HepG2 (cell line): ENCODE results near the gene ABHD17A. TPM values are rescaled to one million over a fixed set of nuclear protein-coding genes. Genes with fewer than 3 reads are reported as not detected.
A peak's percentile ranks its signal among the peaks of the same experiment; 100 is the strongest.

Experiments
- ARNT2 ChIP-seq: sonication (generic); formaldehyde crosslinking; IDR thresholded peaks from 2 replicates; pipeline ENCODE4 v1.8.0; 2022; ENCODE audit warnings: mild to moderate bottlenecking, low read depth, missing genetic modification reagents, moderate library complexity
- BCL6 ChIP-seq: IDR thresholded peaks from 2 replicates; pipeline ENCODE4 v1.6.1; 2016; ENCODE audit warnings: missing genetic modification reagents, missing compliant biosample characterization
- CEBPG ChIP-seq: IDR thresholded peaks from 2 replicates; pipeline ENCODE4 v1.6.1; 2016
- GATAD1 ChIP-seq: IDR thresholded peaks from 2 replicates; pipeline ENCODE4 v1.6.1; 2016; ENCODE audit warnings: missing genetic modification reagents, missing compliant biosample characterization
- GATAD2A ChIP-seq: IDR thresholded peaks from 2 replicates; pipeline ENCODE4 v1.6.1; 2016
- HES4 ChIP-seq: sonication (generic); formaldehyde crosslinking; IDR thresholded peaks from 2 replicates; pipeline ENCODE4 v1.9.0; 2021; ENCODE audit warnings: mild to moderate bottlenecking, missing genetic modification reagents, borderline replicate concordance
- IKZF4 ChIP-seq: sonication (generic); formaldehyde crosslinking; IDR thresholded peaks from 2 replicates; pipeline ENCODE4 v1.5.1; 2020; ENCODE audit warnings: borderline replicate concordance, mild to moderate bottlenecking, low read depth, missing genetic modification reagents; ENCODE audit errors: not compliant biosample characterization
- JARID2 ChIP-seq: sonication (generic); formaldehyde crosslinking; IDR thresholded peaks from 2 replicates; pipeline ENCODE4 v1.8.1; 2023; ENCODE audit warnings: missing genetic modification reagents, inconsistent platforms; ENCODE audit not compliant: insufficient replicate concordance
- MXD1 ChIP-seq: sonication (generic); formaldehyde crosslinking; IDR thresholded peaks from 2 replicates; pipeline ENCODE4 v1.4.0; 2020; ENCODE audit warnings: mild to moderate bottlenecking, missing genetic modification reagents
- NFE2L1 ChIP-seq: sonication (generic); formaldehyde crosslinking; IDR thresholded peaks from 2 replicates; pipeline ENCODE4 v1.4.0; 2020; ENCODE audit warnings: missing genetic modification reagents, mild to moderate bottlenecking, borderline replicate concordance
- PCBP1 ChIP-seq: fragments of 200-400 bp; formaldehyde crosslinking; IDR thresholded peaks from 2 replicates; pipeline ENCODE4 v1.6.1; 2017; ENCODE audit warnings: mild to moderate bottlenecking, low read depth, low read length, borderline replicate concordance
- PRPF4 ChIP-seq: fragments of 200-400 bp; formaldehyde crosslinking; IDR thresholded peaks from 2 replicates; pipeline ENCODE4 v1.6.1; 2016; ENCODE audit warnings: low read length, low read depth; ENCODE audit not compliant: poor library complexity, severe bottlenecking
- PTBP1 ChIP-seq: fragments of 200-400 bp; formaldehyde crosslinking; IDR thresholded peaks from 2 replicates; pipeline ENCODE4 v1.6.1; 2018; ENCODE audit warnings: low read length, low read depth; ENCODE audit not compliant: poor library complexity, severe bottlenecking
- RBFOX2 ChIP-seq: fragments of 200-400 bp; formaldehyde crosslinking; IDR thresholded peaks from 2 replicates; pipeline ENCODE4 v1.6.1; 2017; ENCODE audit warnings: low read depth, mild to moderate bottlenecking, low read length
- RBM22 ChIP-seq: fragments of 200-400 bp; formaldehyde crosslinking; optimal IDR thresholded peaks from 2 replicates; pipeline ENCODE3; 2017; ENCODE audit warnings: mild to moderate bottlenecking, low read length, moderate library complexity
- RFX5 ChIP-seq: IDR thresholded peaks from 2 replicates; pipeline ENCODE4 v1.6.1; 2011; ENCODE audit warnings: low read depth, low read length, improper control_type of control experiment
- SMAD1 ChIP-seq: sonication (generic); formaldehyde crosslinking; IDR thresholded peaks from 2 replicates; pipeline ENCODE4 v1.4.0; 2020; ENCODE audit warnings: missing genetic modification reagents, low read depth, mild to moderate bottlenecking, borderline replicate concordance
- SOX6 ChIP-seq, 2 experiments: fragments of 450-650 bp in 1 of 2; sonication (generic) in 1 of 2; formaldehyde crosslinking in 1 of 2; IDR thresholded peaks; 2 replicates each; pipeline versions ENCODE4 v1.4.0 to v1.6.1; 2017 to 2020; ENCODE audit warnings: antibody characterized with exemption in 1 of 2, mild to moderate bottlenecking in 1 of 2, missing genetic modification reagents in 1 of 2
- SUZ12 ChIP-seq: fragments of 150-350 bp; IDR thresholded peaks from 2 replicates; pipeline ENCODE4 v1.6.1; 2014; ENCODE audit warnings: low read depth, low read length
- YEATS4 ChIP-seq: sonication (generic); formaldehyde crosslinking; IDR thresholded peaks from 2 replicates; pipeline ENCODE4 v1.4.0; 2020; ENCODE audit warnings: missing genetic modification reagents, borderline replicate concordance
- ZBTB38 ChIP-seq: sonication (generic); formaldehyde crosslinking; IDR thresholded peaks from 2 replicates; pipeline ENCODE4 v1.5.1; 2020; ENCODE audit warnings: mild to moderate bottlenecking, missing genetic modification reagents
- ZEB1 ChIP-seq: IDR thresholded peaks from 2 replicates; pipeline ENCODE4 v1.6.1; 2012; ENCODE audit warnings: mild to moderate bottlenecking, low read depth, inconsistent platforms; ENCODE audit not compliant: insufficient replicate concordance
- ZNF205 ChIP-seq: IDR thresholded peaks from 2 replicates; pipeline ENCODE4 v1.6.1; 2018; ENCODE audit warnings: missing biosample characterization, missing genetic modification reagents
- ZNF547 ChIP-seq: sonication (generic); formaldehyde crosslinking; IDR thresholded peaks from 2 replicates; pipeline ENCODE4 v1.5.1; 2020; ENCODE audit warnings: mild to moderate bottlenecking, missing genetic modification reagents
- ZNF598 ChIP-seq: sonication (generic); formaldehyde crosslinking; IDR thresholded peaks from 2 replicates; pipeline ENCODE4 v1.5.1; 2020; ENCODE audit warnings: mild to moderate bottlenecking, missing genetic modification reagents, borderline replicate concordance
- ZNF607 ChIP-seq: sonication (generic); formaldehyde crosslinking; IDR thresholded peaks from 2 replicates; pipeline ENCODE4 v1.5.1; 2020; ENCODE audit warnings: missing genetic modification reagents, mild to moderate bottlenecking, borderline replicate concordance
- ZNF672 ChIP-seq: sonication (generic); formaldehyde crosslinking; IDR thresholded peaks from 2 replicates; pipeline ENCODE4 v1.8.1; 2022; ENCODE audit warnings: missing genetic modification reagents
- ZNF678 ChIP-seq: sonication (generic); formaldehyde crosslinking; IDR thresholded peaks from 2 replicates; pipeline ENCODE4 v1.4.0; 2020; ENCODE audit warnings: mild to moderate bottlenecking, missing genetic modification reagents
- ZNF740 ChIP-seq: sonication (generic); formaldehyde crosslinking; IDR thresholded peaks from 2 replicates; pipeline ENCODE4 v1.4.0; 2020; ENCODE audit warnings: missing genetic modification reagents
- ZNF766 ChIP-seq: sonication (generic); formaldehyde crosslinking; IDR thresholded peaks from 2 replicates; pipeline ENCODE4 v1.5.0; 2020; ENCODE audit warnings: missing genetic modification reagents, borderline replicate concordance
- ZNF788 ChIP-seq: sonication (generic); formaldehyde crosslinking; IDR thresholded peaks from 2 replicates; pipeline ENCODE4 v1.5.0; 2020; ENCODE audit warnings: mild to moderate bottlenecking, missing genetic modification reagents, borderline replicate concordance
- polyA plus RNA-seq, 8 experiments: library from polyadenylated mRNA; depleted of rRNA in 3 of 8; stranded (reverse) in 7 of 8; unstranded in 1 of 8; fragments of >200 nt; fragmentation: Illumina TruSeq in 4 of 8; extraction: Trizol in 4 of 8; gene quantifications; 2 replicates each; pipeline versions ENCODE4 v1.2.1 to v1.2.3, GENCODE V29; 2011 to 2016; ENCODE audit warnings: low read depth in 4 of 8, missing spikeins in 1 of 8, mixed read lengths in 1 of 8; ENCODE audit not compliant: insufficient read depth in 1 of 8
- total RNA-seq, 5 experiments: library from RNA; depleted of rRNA; stranded (reverse); fragments of >200 nt; fragmentation: Illumina TruSeq; extraction: Trizol; gene quantifications; 2 replicates each; pipeline ENCODE4 v1.2.3, GENCODE V29; 2016; ENCODE audit warnings: low read depth in 1 of 5
- TF ChIP-seq, protein P1 (sequence below): sonication (generic); formaldehyde crosslinking; IDR thresholded peaks from 2 replicates; pipeline ENCODE4 v1.8.0; 2023; ENCODE audit warnings: mild to moderate bottlenecking, missing genetic modification reagents

ABHD17A gene
- total and polyA plus RNA-seq, 2 of the 13 experiments (the other 11 are each of a cell fraction or from before 2014, with no cell fraction given), result 27.7 to 40.8 TPM

GRCh38 chr19:1837625-1838105 lies 47.6 kb downstream of the ABHD17A start (continued):
- TF ChIP-seq HES4 (CRISPR knock-in tag) (no peak), PRPF4 (peak; percentile 14), PCBP1 (0 out of 2 replicates have a peak, but pooled peaks have one; percentile 27), ZNF607 (CRISPR knock-in tag) (peak; percentile 80; the same call in 1 of the 2 replicates), ZNF788 (CRISPR knock-in tag) (peak; percentile 65; the same call in 1 of the 2 replicates), NFE2L1 (no peak), BCL6 (CRISPR knock-in tag) (no peak), ZEB1 (no peak), GATAD1 (no peak), GATAD2A (CRISPR knock-in tag) (0 out of 2 replicates have a peak, but pooled peaks have one; percentile 13), YEATS4 (CRISPR knock-in tag) (no peak), ARNT2 (0 out of 2 replicates have a peak, but pooled peaks have one; percentile 45), RBM22 (no peak), SUZ12 (no peak), ZNF672 (no peak), ZNF740 (CRISPR knock-in tag) (no peak), ZNF205 (no peak), RBFOX2 (peak; percentile 59), PTBP1 (peak; percentile 12), MXD1 (CRISPR knock-in tag) (peak; percentile 23; the same call in 1 of the 2 replicates), ZBTB38 (CRISPR knock-in tag) (peak; percentile 57; the same call in 1 of the 2 replicates), ZNF766 (peak; percentile 7; the same call in 1 of the 2 replicates), SOX6 (IDR thresholded peaks at IDR 0.05) (no peak), SOX6 (CRISPR knock-in tag; IDR thresholded peaks at IDR 0.05) (peak; percentile 37), ZNF598 (peak; percentile 67; the same call in 1 of the 2 replicates), ZNF547 (CRISPR knock-in tag) (no peak), JARID2 (CRISPR knock-in tag) (no peak), RFX5 (no peak), SMAD1 (CRISPR knock-in tag) (no peak), CEBPG (CRISPR knock-in tag) (no peak), ZNF678 (CRISPR knock-in tag) (0 out of 2 replicates have a peak, but pooled peaks have one; percentile 59), IKZF4 (CRISPR knock-in tag) (peak; percentile 52)
- TF ChIP-seq, protein P1, sequence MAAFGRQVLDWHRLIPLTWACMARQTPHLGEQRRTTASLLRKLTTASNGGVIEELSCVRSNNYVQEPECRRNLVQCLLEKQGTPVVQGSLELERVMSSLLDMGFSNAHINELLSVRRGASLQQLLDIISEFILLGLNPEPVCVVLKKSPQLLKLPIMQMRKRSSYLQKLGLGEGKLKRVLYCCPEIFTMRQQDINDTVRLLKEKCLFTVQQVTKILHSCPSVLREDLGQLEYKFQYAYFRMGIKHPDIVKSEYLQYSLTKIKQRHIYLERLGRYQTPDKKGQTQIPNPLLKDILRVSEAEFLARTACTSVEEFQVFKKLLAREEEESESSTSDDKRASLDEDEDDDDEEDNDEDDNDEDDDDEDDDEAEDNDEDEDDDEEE (CRISPR knock-in tag), result no peak
